ENCODE results near the gene TTC33. TPM values are rescaled to one million over a fixed set of nuclear protein-coding genes. Genes with fewer than 3 reads are reported as not detected.

Gene TTC33
- total RNA-seq, 1 donor from 2014 or later = 16.5 TPM

GRCh38 chr5:40552981-40553380 lies 202.8 kb downstream of the TTC33 start:
- intact Hi-C loops (cut with micrococcal nuclease) = no loop called here

- intact Hi-C loops (cut with micrococcal nuclease) = no loop called here
Measured at GRCh38 chr5:40551496-40552491, 204.0 kb downstream of the TTC33 start.

- intact Hi-C loops (cut with micrococcal nuclease) = no loop called here
Measured at GRCh38 chr5:40550481-40550880, 205.3 kb downstream of the TTC33 start.

- intact Hi-C loops (cut with micrococcal nuclease) = no loop called here
Measured at GRCh38 chr5:40549616-40550015, 206.1 kb downstream of the TTC33 start.

GRCh38 chr5:40547994-40548575 lies 207.7 kb downstream of the TTC33 start:
- intact Hi-C loops (cut with micrococcal nuclease) = no loop called here

GRCh38 chr5:40547557-40547956 lies 208.2 kb downstream of the TTC33 start:
- intact Hi-C loops (cut with micrococcal nuclease) = no loop called here

- intact Hi-C loops (cut with micrococcal nuclease) = no loop called here
Measured at GRCh38 chr5:40540301-40540700, 215.5 kb downstream of the TTC33 start.

GRCh38 chr5:40524677-40525076 lies 231.1 kb downstream of the TTC33 start:
- intact Hi-C loops (cut with micrococcal nuclease) = loop anchor here (5.0 kb wide), 1 partner anchor 48 kb away; no protein-coding TSS in a partner anchor

- intact Hi-C loops (cut with micrococcal nuclease) = loop anchor here (5.0 kb wide), 1 partner anchor 50 kb away; no protein-coding TSS in a partner anchor
Measured at GRCh38 chr5:40521925-40522324, 233.8 kb downstream of the TTC33 start.

- intact Hi-C loops (cut with micrococcal nuclease) = loop anchor here (5.0 kb wide), 1 partner anchor 51 kb away; no protein-coding TSS in a partner anchor
Measured at GRCh38 chr5:40521108-40521785, 234.5 kb downstream of the TTC33 start.

- intact Hi-C loops (cut with micrococcal nuclease) = no loop called here
Measured at GRCh38 chr5:40518485-40518917, 237.3 kb downstream of the TTC33 start.

GRCh38 chr5:40515476-40515875 lies 240.3 kb downstream of the TTC33 start:
- intact Hi-C loops (cut with micrococcal nuclease) = loop anchor here (2.0 kb wide), 1 partner anchor 25 kb away; no protein-coding TSS in a partner anchor

GRCh38 chr5:40514976-40515375 lies 240.8 kb downstream of the TTC33 start:
- intact Hi-C loops (cut with micrococcal nuclease) = loop anchor here (2.0 kb wide), 1 partner anchor 24 kb away; no protein-coding TSS in a partner anchor

- intact Hi-C loops (cut with micrococcal nuclease) = no loop called here
Measured at GRCh38 chr5:40511801-40512200, 244.0 kb downstream of the TTC33 start.

GRCh38 chr5:40507095-40507494 lies 248.7 kb downstream of the TTC33 start:
- intact Hi-C loops (cut with micrococcal nuclease) = loop anchor here (1.0 to 10.0 kb wide), 4 partner anchors 173 to 792 kb away; no protein-coding TSS in a partner anchor

GRCh38 chr5:40505031-40505430 lies 250.7 kb downstream of the TTC33 start:
- intact Hi-C loops (cut with micrococcal nuclease) = loop anchor here (10.0 kb wide), 1 partner anchor 790 kb away; no protein-coding TSS in a partner anchor

GRCh38 chr5:40503439-40503838 lies 252.3 kb downstream of the TTC33 start:
- intact Hi-C loops (cut with micrococcal nuclease) = loop anchor here (10.0 kb wide), 1 partner anchor 789 kb away; no protein-coding TSS in a partner anchor

GRCh38 chr5:40502736-40503135 lies 253.0 kb downstream of the TTC33 start:
- intact Hi-C loops (cut with micrococcal nuclease) = loop anchor here (10.0 kb wide), 1 partner anchor 788 kb away; no protein-coding TSS in a partner anchor

GRCh38 chr5:40501711-40502444 lies 253.9 kb downstream of the TTC33 start:
- intact Hi-C loops (cut with micrococcal nuclease) = loop anchor here (10.0 kb wide), 1 partner anchor 787 kb away; no protein-coding TSS in a partner anchor

All from T-helper 1 cell treated with Interleukin-12 subunit alpha and Interleukin-12 subunit beta and Interleukin-4 antibody, amounts not matched to agents 30 ng/mL and 1 ng/mL, for 36 hours (primary cell).